GM18517 (cell line): ENCODE measurements around the gene ZMYND8.

Experiments
- ATAC-seq: cut with Tn5 transposase; IDR thresholded peaks from one replicate; pipeline ENCODE4 v1.9.1; 2021; ENCODE audit warnings: mild to moderate bottlenecking, moderate library complexity; ENCODE audit not compliant: unreplicated experiment

Gene ZMYND8

DNA sequence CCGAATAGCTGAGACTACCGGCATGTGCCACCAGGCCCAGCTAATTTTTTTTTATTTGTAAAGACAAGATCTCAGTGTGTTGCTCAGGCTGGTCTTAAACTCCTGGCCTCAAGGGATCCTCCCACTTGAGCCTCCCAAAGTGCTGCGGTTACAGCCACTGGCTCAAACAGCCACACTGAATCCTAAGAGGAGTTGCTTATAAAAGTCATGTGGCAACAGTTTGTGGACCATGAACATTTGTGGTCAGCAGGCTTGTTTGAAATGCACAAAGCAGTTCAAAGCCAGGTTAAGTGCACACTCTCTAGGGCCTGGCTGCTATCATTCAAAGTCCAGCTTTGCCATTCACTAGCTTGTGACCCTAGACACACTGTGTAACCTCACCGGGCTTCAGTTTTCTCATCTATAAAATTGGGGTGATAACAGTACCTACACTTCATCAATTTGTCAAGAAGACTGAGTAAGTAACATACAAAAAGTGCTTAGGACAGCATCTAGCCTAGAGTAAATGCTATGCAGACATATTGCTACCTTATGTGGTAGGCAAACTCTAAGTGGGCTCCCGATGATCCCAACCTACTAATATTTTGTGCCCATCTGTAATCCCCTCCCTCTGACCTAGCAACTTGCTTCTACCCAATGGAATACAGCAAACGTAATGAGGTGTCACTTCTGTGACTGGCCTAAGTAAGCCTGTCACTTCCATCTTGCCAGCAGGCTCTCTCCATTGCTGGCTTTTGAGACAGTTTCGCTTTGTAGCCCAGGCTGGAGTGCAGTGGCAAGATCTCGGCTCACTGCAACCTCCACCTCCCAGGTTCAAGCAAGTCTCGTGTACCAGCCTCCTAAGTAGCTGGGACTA lies 122.9 kb downstream of the ZMYND8 start:
- ATAC-seq = no peak

DNA sequence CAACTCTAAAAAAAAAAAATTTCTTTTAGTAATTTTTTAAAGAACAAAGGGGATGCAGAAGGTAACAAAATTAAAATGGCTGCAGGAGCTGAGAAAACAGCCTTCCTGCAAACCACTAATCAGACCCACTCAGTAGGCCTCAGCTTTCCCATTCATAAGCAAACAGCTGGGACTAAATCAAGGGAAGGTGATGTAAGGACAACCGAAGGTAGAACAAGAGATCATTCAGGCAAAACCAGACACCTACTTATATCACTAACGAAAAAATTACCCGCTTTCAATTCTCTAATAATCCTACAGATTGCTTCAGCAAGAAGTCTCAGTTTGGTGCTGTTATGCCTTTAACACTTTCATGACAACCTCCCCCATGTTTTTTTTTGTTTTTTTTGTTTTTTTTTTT lies 124.0 kb downstream of the ZMYND8 start:
- no peak for ATAC-seq

DNA sequence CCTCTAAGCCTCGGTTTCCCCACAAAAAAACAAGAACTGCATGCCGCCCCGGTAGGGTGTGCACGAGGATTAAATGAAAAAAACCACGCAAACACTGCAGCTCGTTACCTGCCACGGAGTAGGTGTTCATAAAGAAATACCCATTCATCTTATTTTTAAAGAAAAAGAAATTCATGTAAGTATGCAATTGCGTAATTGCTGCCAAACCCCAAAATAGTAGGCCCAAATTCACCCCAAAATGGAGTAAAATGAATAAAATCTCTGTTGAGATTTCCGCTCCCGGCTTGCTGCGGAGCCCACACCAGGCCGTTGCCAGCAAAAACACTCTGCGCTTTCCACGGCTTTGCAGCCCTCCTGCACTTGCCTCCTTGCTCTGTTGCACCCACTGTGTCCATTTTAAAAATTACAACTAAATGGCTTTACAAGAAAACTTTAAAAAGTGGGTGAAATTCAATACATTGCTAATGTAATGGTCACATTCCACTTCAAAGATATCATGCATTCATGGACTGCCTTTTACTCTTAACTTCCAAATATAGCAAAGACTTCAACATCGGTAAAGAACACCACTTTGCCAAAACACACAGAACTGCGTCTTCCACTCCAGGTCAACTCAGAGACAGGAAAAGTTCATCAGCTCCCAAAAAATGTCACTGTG lies 125.0 kb downstream of the ZMYND8 start:
- ATAC-seq = no peak

DNA sequence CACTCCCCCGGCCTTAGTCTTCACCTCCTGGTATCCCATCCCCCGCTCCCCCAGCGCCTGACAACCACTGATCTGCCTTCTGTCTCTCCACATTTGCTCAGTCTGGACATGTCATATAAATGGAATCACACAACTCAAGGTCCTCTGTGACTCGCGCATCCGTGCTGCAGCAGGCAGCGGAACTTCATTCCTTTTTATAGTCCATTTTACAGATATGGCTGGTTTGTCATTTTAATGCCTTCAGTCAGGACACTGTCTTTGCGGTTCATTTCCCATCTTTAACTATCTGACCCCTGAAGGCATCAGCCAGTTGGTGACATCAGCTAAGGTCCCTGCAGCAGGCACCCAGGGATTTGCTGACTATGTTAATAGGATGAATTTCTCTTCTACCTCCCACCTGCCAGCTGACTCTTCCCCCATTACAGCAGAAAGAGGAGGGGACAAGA lies 125.7 kb downstream of the ZMYND8 start:
- ATAC-seq = no peak

DNA sequence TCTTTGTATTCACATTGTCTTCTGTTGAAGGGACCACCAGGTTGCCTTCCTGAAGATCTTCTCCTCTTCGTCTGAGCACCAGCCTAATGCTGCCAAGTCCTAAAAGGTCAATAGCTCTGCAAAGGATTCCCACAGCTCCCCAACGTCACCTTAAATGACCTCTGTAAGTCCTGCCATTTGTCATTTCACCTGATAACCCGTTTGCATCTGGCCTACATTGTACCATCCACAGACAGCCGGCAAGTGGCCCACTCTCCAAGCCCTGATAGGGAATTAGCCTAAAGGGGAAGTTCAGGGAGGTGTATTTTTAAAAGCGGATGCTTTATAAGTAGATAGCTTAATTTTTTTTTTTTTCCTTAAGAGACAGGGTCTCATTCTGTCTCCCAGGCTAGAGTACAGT lies 127.8 kb downstream of the ZMYND8 start:
- ATAC-seq = no peak

DNA sequence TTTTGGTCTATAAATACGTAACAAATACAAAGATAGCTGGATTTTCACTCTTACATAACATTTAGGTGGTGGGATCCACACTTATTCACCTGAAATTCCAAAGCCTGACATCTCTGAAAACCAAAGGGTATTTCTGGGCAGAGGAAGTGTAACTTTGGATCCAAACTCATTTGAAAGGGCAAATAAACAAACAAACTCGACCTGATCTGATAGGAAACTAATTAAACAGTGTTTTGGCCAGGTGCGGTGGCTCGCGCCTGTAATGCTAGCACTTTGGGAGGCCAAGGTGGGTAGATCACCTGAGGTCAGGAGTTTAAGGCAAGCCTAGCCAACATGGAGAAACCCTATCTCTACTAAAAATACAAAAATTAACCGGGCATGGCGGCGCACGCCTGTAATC lies 128.9 kb downstream of the ZMYND8 start:
- ATAC-seq = no peak

DNA sequence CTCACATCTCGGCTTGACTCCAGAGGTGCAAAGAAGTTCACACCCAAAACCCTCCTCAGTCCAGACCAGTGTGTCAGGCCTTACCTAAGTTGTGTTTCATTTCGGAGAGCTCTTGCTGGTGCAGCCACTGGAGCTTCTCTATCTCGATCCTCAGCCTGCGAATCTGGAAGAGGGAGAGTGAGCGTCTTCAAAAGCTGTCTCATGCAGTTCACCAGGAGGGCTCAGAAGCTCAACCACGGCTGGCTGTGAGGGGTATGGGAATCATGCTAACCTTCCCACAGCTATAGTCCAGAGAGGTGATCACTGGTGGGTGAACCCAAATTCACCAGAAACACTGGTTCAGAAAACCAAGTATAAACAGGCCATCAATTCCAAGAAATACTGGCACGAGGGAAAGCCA lies 129.4 kb downstream of the ZMYND8 start:
- ATAC-seq = no peak

DNA sequence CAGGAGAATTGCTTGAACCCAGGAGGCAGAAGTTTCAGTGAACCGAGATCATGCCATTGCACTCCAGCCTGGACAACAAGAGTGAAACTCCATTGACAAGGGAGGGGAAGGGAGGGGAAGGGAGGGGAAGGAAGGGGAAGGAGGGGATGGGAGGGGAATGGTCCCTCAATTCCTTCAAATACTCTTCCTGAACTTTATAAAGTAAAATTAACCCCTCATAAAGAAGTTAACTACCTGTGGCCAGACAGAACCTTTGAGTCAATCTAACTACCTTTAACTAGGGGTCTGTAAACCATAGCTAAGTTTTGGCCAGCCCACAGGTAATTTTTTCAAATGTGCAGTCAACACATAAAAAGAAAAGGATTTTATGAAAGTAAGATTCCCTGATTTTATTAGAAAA lies 131.0 kb downstream of the ZMYND8 start:
- no peak for ATAC-seq

DNA sequence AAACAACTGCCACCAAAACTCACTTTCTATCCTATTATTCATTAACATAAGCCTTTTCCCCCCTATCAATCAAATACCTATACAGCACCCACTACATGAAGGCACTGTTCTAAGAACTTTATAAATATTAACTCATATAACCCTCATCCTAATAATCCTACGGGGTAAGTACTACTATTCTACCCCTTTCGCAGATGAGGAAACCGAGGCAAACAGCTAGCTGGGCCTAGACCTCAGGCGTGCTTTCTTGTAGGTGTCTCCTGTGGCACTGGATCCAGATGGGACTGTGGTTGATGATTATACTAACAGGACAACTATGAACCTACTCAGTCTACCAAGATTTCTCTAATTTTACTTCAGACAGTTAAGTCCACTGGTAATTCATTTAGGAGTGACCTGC lies 131.6 kb downstream of the ZMYND8 start:
- no peak for ATAC-seq

DNA sequence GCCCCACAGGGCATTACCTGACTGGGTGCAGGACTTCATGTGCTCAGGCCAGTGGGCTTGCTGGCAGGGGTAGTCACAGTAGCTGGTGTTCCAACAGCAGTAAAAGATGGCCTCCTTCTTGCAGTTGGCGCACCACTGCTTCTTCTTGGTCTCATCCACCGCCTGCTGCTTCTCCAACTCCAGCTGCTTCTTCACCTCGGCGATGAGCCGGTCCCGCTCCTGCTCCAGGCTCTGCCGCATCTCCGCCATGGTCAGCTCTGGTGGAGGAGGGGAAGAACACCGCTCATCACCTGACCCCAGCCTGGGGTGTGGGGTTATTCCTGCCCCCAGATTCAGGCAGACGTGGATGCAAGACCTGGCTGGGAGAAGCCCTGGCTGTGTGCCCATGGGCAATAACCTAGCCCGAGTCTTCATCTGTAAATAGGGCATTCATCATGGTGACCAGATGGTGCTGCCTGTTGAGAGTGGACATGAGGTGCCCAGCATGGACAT lies 132.2 kb downstream of the ZMYND8 start:
- ATAC-seq = no peak

DNA sequence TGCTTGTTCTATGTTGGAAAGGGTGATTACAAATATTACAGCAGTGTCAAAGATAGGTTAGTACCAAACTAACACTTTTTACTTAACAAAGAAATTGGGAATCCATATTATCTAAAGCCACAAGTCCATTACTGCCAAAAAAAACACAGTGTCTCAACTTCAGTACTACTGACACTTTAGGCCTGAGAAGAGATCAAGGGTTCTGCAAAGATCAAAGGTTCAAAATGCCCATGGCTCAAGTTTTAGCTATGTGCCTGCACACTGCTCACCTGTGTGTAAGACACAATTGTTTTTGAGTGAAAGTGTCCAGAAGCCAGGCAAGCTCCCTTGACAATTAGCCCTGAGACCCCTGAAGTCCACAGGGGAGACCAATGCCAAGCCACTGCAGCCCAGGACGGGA lies 132.6 kb downstream of the ZMYND8 start:
- ATAC-seq = no peak

DNA sequence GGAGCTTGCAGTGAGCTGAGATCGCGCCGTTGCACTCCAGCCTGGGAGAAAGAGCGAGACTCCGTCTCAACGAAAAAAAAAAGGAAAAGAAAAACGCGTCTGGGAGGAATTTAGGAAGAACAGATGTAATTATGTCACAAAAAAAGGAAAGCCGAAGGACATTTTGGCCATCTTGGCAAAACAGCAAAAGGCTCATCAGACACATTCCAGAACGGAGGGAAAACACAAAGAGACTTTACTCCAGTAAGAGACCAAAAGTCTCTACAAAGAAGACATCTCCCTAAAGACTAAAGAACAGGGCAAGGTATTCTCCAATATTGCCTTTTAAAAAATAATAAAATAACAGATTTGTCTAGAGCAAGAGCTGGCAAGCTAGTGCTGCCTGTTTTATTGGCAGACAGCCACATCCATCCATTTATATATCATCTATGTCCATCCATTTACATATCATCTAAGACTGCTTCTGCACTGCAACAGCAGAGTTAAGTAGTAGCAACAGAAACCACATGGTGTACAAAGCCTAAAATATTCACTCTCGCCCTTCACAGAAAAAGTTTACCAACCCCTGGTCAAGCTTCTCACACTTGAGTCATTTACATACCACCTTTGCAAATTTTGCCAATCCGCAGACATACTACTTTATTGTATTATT lies 133.9 kb downstream of the ZMYND8 start:
- ATAC-seq = no peak

DNA sequence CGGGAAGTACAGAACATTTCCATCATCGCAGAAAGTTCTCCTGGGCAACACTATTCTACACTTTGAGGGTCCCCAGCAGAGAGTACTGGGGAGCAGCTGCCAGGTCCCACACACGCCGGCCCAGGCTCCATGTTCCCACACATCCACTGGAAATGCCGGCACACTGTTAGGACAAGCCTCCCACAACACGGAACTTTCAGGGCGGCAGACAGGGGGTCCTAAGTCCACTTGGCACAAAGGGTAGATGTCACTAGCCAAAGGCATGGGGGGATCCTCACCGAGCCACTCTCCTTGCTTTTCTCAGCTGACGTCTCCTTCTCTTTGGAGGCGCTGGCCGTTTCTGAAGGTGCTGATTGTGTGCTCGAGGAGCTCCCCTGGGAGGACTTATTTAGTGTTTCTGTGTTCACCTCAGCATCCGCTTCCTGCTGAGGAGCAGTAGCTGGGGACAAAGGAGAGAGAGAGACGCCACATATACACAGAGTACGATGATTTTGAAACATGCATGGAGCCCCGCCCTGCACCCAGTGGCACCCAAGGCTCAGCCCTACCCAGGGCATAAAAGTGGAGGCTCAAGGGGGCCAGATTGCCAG lies 135.4 kb downstream of the ZMYND8 start:
- no peak for ATAC-seq

DNA sequence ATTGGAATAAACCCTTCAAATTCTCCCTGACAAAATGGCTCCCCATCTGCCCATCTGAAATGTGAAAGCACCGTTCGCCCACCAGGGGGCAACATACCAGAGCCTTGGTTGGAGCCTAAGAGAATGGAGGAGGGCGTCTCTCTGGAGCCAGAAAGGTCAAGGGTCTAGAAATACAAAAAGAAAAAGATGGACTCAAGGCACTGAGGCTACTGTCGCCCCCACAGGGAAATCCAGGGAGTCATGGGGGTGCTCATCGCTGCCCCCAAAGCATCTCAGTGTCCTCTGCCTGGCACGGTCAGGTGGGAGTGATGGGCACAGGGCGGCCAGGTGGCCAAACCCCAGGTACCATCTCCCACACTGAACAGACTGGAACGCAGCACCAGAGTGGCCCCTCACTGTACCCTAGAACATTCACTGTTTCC lies 136.3 kb downstream of the ZMYND8 start:
- ATAC-seq = no peak

DNA sequence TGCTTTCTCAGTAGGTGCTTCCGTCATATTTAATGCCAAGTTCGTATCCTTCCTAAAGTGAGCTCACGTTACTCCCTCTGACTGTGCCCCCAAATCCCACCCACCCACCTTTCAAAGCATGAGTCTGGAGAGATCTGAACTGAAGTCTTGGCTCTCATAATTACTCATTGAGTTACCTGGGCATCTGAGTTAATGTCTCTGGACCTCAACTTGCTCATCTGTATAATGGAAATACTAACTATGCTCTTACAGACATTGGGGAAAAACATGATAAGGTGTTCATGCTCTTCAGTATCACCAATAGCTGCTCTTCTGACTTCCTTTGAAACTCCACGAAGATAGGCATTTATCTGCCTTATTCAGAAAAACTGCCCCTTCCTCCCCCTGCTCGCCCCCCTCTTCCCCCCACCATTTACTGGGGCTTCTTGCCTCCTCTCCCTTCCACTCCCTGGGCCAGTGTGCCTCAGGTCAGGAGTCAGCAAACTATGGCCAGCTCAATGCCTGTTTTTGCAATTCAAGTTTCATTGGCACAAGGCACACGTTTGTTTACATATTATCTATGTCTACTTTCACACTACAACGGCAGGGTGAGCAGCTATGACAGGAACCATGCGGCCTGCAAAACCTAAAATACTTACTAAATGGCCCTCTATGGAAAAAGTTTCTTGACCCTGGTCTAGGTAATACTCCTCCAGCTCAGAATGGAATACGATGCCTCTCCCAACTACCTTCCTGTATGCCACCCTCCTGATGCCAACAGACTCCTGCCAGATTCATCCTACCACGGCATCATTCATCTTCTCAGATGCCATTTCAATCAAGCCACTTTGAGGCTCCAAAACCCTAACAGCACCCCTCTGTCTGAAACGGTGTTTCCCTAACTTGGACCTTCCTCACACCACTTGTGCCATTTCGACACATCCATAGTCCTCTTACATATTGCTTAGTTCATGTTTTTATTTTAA lies 138.7 kb downstream of the ZMYND8 start:
- ATAC-seq = no peak

DNA sequence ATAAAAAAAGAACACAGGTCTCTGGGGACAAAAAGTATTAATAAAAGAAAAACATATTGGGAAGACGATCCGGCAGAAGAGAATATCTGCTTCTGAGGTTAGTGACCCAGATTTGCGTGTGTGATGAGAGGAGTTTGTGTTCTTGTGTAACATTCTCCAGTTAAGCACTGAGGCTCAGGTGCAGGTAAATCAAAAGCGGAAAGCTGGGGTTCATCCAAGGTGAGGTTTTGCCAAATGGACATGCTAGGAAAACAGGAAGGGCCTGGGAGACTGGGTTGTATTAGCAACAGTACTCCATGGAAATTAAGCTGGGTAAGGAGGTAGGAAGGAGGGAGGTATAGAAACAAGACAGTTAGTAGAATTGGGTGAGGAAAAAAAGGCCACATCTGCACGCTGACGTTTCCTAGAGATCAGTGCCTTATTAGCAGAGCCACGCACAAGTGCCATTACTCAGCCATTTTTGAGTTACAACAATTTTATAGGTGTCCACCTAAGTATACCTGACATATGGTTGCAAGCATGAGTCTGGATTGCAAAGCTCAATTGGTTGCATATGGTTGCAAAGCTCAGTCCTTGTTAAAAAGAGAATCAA lies 139.6 kb downstream of the ZMYND8 start:
- ATAC-seq = no peak

DNA sequence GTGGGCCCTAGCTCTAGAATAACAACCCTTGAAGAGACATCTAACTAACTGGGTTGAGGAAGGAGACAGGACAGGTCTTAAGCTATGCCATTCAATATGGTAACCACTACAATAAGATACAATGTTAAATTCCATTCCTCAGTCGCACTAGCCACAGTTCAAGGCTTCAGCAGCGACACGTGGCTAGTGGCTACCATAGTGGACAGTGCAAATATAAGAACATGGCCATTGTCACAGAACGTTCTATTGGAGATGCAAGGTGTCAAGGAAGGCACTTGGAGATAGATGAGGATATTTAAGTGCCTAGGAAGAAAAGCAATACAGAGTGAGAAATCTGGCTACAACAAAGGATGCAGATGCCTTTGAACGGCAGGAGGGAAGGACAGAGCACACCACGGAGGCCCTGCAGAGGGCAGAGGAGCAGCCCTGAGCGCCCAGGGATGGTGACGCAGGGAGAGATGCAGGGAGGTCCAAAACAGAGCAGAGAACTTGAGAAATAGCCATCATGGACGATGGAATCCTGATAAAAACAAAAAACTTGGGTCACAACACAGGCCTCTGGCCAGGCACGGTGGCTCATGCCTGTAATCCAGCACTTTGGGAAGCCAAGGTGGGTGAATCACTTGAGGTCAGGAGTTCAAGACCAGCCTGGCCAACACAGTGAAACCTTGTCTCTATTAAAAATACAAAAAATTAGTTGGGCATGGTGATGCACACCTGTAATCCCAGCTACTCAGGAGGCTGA lies 140.7 kb downstream of the ZMYND8 start:
- no peak for ATAC-seq

DNA sequence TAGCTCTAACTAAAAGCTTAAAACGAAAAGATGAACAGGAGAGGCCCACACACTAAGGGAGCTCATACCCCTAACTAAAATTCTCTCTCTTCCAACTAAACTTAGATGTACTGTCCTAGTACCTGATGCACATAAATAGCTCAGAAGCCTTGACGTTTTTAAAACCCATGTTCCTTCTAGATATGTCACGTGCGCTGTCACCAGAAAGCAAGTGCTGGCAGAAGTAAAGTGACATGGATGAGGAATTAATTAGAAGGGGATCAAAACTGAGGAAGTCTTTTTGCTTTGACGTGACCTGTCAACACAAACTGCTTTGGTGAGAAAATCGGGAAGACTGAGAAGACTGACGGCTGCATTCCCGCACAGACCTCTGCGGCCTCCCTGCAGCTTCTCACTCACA lies 142.5 kb downstream of the ZMYND8 start:
- no peak for ATAC-seq

DNA sequence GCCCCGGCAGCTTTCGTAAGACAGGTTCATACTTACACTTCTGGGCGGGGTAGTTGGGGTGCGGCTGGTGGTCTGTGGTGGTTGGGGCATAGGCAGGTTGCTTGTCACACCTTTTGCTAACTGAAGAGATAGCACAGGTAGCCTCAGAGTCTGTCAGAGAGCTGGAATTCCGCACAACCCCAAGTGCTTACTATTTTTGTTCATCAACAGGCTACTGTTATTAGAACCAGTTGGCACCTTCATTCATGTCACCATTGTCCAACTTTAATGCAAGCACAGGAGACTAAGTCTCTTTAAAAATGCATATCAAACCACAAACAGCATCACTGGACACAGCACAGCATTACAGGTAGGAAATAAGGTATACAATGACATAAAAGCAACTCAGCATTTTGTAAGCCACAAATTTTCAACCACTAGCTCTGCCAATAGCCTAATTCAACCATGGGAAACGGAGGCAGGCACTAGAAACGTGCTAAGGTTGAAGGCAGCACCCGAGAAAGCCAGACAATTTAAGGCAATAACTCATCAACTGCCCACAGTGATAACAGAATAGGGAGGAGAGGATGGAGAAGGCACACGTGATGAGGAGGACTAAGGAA lies 143.8 kb downstream of the ZMYND8 start:
- ATAC-seq = no peak
